ENCODE results near the gene TNK2. TPM values are rescaled to one million over a fixed set of nuclear protein-coding genes. Genes with fewer than 3 reads are reported as not detected.
"Not testable (repeated sequence)": the region's sequence is repeated elsewhere in the genome, so short reads cannot be mapped to it uniquely, and the experiment has no call there.

The TNK2 gene
- total RNA-seq, 2 donors from 2014 or later: 25.9 to 49.1 TPM

DNA sequence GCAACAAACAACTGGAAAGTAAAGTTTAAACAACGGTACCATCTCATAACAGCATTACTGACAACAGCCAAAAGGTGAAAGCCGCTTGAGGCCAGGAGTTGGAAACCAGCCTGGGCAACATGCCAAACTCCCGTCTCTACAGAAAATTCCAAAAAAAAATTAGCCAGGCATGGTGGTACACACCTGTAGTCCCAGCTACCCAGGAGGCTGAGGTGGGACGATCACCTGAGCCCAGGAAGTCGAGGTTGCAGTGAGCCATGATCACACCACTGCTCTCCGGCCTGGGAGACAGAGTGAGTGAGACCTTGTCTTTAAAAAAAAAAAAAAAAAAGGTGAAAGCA, 4.4 kb downstream of the TNK2 start:
- H3K27ac ChIP-seq: peak overlapping the region in 1 of 4 donors; percentile 28
- H3K9me3 ChIP-seq: no peaks in the 10 kb centered on the region
- no peaks in the 10 kb centered on the region for H3K27me3 ChIP-seq
- no peaks in the 10 kb centered on the region for H3K36me3 ChIP-seq (replicated peaks in 1 of 2; ENCODE audit: insufficient read depth in 1 of 2, low read depth in 2 of 2)
- ATAC-seq (no peak), DNase-seq (no peak)
- 72 to 77% methylated on average over 6 of the region's 6 CpGs for WGBS, 2 donors
- no peak for TF ChIP-seq POLR2A (IDR thresholded peaks at IDR 0.05)
- TF ChIP-seq, protein P1, sequence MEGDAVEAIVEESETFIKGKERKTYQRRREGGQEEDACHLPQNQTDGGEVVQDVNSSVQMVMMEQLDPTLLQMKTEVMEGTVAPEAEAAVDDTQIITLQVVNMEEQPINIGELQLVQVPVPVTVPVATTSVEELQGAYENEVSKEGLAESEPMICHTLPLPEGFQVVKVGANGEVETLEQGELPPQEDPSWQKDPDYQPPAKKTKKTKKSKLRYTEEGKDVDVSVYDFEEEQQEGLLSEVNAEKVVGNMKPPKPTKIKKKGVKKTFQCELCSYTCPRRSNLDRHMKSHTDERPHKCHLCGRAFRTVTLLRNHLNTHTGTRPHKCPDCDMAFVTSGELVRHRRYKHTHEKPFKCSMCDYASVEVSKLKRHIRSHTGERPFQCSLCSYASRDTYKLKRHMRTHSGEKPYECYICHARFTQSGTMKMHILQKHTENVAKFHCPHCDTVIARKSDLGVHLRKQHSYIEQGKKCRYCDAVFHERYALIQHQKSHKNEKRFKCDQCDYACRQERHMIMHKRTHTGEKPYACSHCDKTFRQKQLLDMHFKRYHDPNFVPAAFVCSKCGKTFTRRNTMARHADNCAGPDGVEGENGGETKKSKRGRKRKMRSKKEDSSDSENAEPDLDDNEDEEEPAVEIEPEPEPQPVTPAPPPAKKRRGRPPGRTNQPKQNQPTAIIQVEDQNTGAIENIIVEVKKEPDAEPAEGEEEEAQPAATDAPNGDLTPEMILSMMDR (IDR thresholded peaks at IDR 0.05): no peak
- peaks cover 32% of the 10 kb centered on the region for H3K4me1 ChIP-seq
- intact Hi-C loops (cut with DNase I): no loop called here
- no peak overlapping the region for H3K4me3 ChIP-seq

GRCh38 chr3:195902634-195903033, 5.7 kb downstream of the TNK2 start:
- H3K27ac ChIP-seq: not testable (repeated sequence)
- 84 to 97% methylated on average over 9 of the region's 9 CpGs for WGBS, 2 donors

DNA sequence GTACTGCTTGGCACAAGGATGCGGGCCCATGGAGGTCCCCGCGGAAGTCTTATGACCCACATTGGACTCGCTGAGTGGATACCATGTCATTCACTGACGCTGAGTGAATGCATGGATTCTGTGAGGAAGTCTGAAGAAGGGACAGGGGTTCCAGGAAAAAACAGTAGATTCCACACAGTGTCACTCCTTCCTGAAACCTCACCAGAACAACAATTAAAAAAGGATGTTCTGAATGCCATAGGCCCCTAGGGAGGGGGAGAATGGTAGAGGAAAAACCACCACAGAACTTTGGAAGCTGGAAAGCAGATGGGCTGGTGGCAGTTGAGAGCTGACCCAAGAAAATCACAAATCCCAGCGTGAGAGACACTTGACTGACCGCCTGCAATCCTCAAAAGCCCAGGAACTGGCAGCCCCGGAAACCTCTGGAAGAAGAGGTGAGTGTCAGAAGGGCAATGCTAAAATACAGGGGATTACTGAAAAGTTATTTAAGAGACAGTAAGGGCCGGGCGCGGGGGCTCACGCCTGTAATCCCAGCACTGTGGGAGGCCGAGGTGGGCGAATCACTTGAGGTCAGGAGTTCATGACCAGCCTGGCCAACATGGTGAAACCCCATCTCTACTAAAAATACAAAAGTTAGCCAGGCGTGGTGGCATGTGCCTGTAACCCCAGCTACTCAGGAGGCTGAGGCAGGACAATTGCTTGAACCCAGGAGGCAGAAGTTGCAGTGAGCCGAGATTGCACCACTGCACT, 6.3 kb downstream of the TNK2 start:
- H3K27ac ChIP-seq; H3K9me3 ChIP-seq; intact Hi-C loops (cut with DNase I); H3K4me3 ChIP-seq; ATAC-seq; H3K27me3 ChIP-seq; H3K36me3 ChIP-seq (replicated peaks in 1 of 2; ENCODE audit: insufficient read depth in 1 of 2, low read depth in 2 of 2); DNase-seq: not testable (repeated sequence)
- H3K4me1 ChIP-seq: peaks cover 18% of the 10 kb centered on the region
- 91 to 93% methylated on average over 16 of the region's 16 CpGs for WGBS, 2 donors

More at GRCh38 chr3:195902634-195903033, 5.7 kb downstream of the TNK2 start:
- H3K4me3 ChIP-seq; H3K36me3 ChIP-seq (replicated peaks in 1 of 2; ENCODE audit: insufficient read depth in 1 of 2, low read depth in 2 of 2); DNase-seq; ATAC-seq; H3K9me3 ChIP-seq; intact Hi-C loops (cut with DNase I); H3K27me3 ChIP-seq: not testable (repeated sequence)
- H3K4me1 ChIP-seq: peaks cover 20% of the 10 kb centered on the region

DNA sequence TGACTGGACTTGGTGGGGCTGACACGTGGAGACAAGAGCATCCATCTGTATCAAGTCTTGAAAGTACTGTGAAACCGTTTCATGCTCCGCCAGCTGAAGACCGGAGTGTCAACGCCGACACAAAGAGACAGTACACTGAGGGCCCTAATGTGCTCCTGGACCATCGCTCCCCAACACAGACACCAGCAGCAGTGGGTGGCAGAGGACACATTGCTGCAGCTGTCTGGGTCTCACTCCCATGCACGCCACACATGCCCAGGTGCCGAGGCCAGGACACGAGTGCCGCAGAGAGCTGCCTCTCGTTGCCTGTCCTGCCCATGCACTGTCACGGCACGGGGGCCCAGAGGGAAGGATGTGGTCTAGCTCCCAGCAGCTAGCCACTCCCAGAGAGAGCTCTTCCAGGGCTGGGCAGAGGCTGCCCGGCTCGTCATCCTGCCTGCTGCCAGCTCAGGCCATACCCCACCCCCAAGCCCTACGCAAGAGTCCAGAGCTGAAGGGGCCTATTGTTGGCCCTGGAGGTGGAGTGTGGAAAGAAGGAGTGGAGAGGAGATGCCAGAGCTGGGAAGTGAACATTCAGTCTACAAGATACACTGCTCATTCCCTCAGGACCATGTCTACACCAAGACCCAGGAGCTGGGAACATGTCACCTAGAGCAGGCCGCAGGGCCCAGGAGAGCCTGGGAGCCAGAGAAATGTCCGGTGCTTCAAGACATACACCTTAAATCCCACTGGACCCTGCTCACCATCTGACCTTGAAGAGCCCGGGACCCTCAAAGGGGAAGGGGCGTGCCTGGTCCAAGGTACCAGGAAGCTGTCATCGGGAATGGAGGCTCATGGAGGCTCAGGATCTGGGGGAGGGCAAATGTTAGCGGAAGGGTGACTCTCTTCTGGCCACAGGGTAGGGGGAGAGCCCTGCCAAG, 7.7 kb downstream of the TNK2 start:
- H3K4me3 ChIP-seq: no peak overlapping the region
- intact Hi-C loops (cut with DNase I): no loop called here

GRCh38 chr3:195899701-195900435, 8.5 kb downstream of the TNK2 start:
- Histone ChIP-seq H3K4me1 (peaks cover 24% of the 10 kb centered on the region), H3K27me3 (no peaks in the 10 kb centered on the region), H3K9me3 (no peaks in the 10 kb centered on the region), H3K27ac (no peak overlapping the region), H3K4me3 (no peak overlapping the region), H3K36me3 (replicated peaks in 1 of 2; ENCODE audit: insufficient read depth in 1 of 2, low read depth in 2 of 2) (no peaks in the 10 kb centered on the region)
- TF ChIP-seq POLR2A (IDR thresholded peaks at IDR 0.05): no peak
- TF ChIP-seq, protein P1 (IDR thresholded peaks at IDR 0.05): no peak
- intact Hi-C loops (cut with DNase I): no loop called here
- DNase-seq (no peak), ATAC-seq (no peak)
- 88 to 93% methylated on average over 13 to 15 of the region's 15 CpGs for WGBS, 2 donors

More for the DNA sequence above, 7.7 kb downstream of the TNK2 start:
- Histone ChIP-seq H3K36me3 (replicated peaks in 1 of 2; ENCODE audit: insufficient read depth in 1 of 2, low read depth in 2 of 2) (no peaks in the 10 kb centered on the region), H3K9me3 (no peaks in the 10 kb centered on the region), H3K27me3 (no peaks in the 10 kb centered on the region), H3K4me1 (peaks cover 17% of the 10 kb centered on the region), H3K27ac (peak overlapping the region in 1 of 4 donors; percentile 39)
- ATAC-seq: no peak
- peak in 3 of 4 donors; percentile 24 to 72 (median 28) for DNase-seq
- 67 to 90% methylated on average over 7 to 23 of the region's 23 CpGs for WGBS, 2 donors
- TF ChIP-seq POLR2A (IDR thresholded peaks at IDR 0.05): peak in 1 of 3 donors; percentile 51
- TF ChIP-seq, protein P1 (IDR thresholded peaks at IDR 0.05): no peak

All from body of pancreas (tissue), 4 donors.